K562 (cell line): ENCODE results near the gene TRIP6. TPM values are rescaled to one million over a fixed set of nuclear protein-coding genes. Genes with fewer than 3 reads are reported as not detected.

Source experiments
- ATAC-seq: fragments of 200-7000 bp; cut with Tn5 transposase; 3 replicates; pipeline ENCODE4 v1.9.1; 2020; ENCODE audit warnings: moderate library complexity
- BruUV-seq: library from RNA; stranded (reverse); fragments of 400-500 nt; replicated peaks from 2 replicates; lab custom pipeline; 2021; lab: Mats Ljungman, UMichigan
- CTCF ChIA-PET: fragments of 300-600 bp; formaldehyde crosslinking; extraction: SDS; loops from one replicate; lab custom pipeline; 2021; ENCODE audit warnings: low intra/inter-chr PET ratio; lab: Yijun Ruan, JAX
- POLR2A ChIA-PET: fragments of 300-600, 350-650 bp; sonication (Branson Sonifier 250); formaldehyde crosslinking; extraction: SDS; loops from one replicate; lab custom pipeline; 2021; ENCODE audit warnings: antibody characterized with exemption, inconsistent platforms; lab: Yijun Ruan, JAX
- DNase-seq, 4 experiments: peaks; one replicate each; pipeline versions ENCODE4 v3.0.0 to v3.0.0-alpha.2; 2011 to 2018; ENCODE audit warnings: low spot score in 3 of 4, mixed read lengths in 3 of 4; ENCODE audit errors: extremely low read depth in 1 of 4
- FAIRE-seq: peaks from 2 replicates; lab custom pipeline; 2011; peaks lifted over from hg19 to GRCh38; lab: Jason Lieb, UNC
- H2AFZ ChIP-seq: 2 replicates; pipeline ENCODE4 v1.6.0; 2011; ENCODE audit warnings: low read depth, low read length, control low read depth, inconsistent platforms
- H3K27ac ChIP-seq: fragments of 200-600 bp; 3 replicates; pipeline ENCODE4 v1.8.0; 2011; ENCODE audit warnings: low read depth, mild to moderate bottlenecking, control low read depth, inconsistent platforms, low read length, moderate library complexity, mixed read lengths; ENCODE audit errors: extremely low read depth
- H3K27me3 ChIP-seq, 2 experiments: fragments of 300-600 bp in 1 of 2; 2 replicates in 1 of 2; 3 replicates in 1 of 2; pipeline versions ENCODE4 v1.6.0 to v1.8.0; 2011; ENCODE audit warnings: inconsistent platforms in 2 of 2, low read length in 2 of 2, mild to moderate bottlenecking in 1 of 2, mixed read lengths in 1 of 2, moderate library complexity in 1 of 2; ENCODE audit not compliant: control insufficient read depth in 2 of 2, insufficient read depth in 2 of 2
- H3K36me3 ChIP-seq: fragments of 300-600 bp; 3 replicates; pipeline ENCODE4 v1.8.0; 2011; ENCODE audit warnings: mild to moderate bottlenecking, low read length, inconsistent platforms; ENCODE audit not compliant: control insufficient read depth, insufficient read depth
- H3K4me1 ChIP-seq, 2 experiments: fragments of 200-600 bp in 1 of 2; replicated peaks in 1 of 2; 2 replicates in 1 of 2; 3 replicates in 1 of 2; pipeline versions ENCODE4 v1.5.1 to v1.8.0; 2011; ENCODE audit warnings: inconsistent platforms in 2 of 2, low read length in 2 of 2, mild to moderate bottlenecking in 1 of 2, mixed read lengths in 1 of 2, moderate library complexity in 1 of 2; ENCODE audit not compliant: control insufficient read depth in 2 of 2, insufficient read depth in 2 of 2
- H3K4me2 ChIP-seq: 2 replicates; pipeline ENCODE4 v1.6.1; 2011; ENCODE audit warnings: low read length, control low read depth, inconsistent platforms, mixed read lengths; ENCODE audit not compliant: insufficient read depth
- H3K4me3 ChIP-seq: fragments of 200-600 bp; sonication (generic), shearing (Covaris generic); 2 replicates; pipeline ENCODE4 v1.5.1; 2016; ENCODE audit warnings: control low read depth, inconsistent platforms
- H3K79me2 ChIP-seq: fragments of 200-600 bp; 3 replicates; pipeline ENCODE4 v1.8.0; 2011; ENCODE audit warnings: low read length, inconsistent platforms; ENCODE audit not compliant: control insufficient read depth, insufficient read depth
- H3K9ac ChIP-seq, 2 experiments: 2 replicates each; pipeline versions ENCODE4 v1.6.0 to v1.6.1; 2011; ENCODE audit warnings: low read depth in 2 of 2, low read length in 2 of 2, control low read depth in 1 of 2, inconsistent platforms in 1 of 2, mild to moderate bottlenecking in 1 of 2, mixed read lengths in 1 of 2; ENCODE audit not compliant: insufficient read depth in 1 of 2
- H3K9me1 ChIP-seq: one replicate; pipeline ENCODE4 v1.6.0; 2011; ENCODE audit warnings: inconsistent platforms, mild to moderate bottlenecking, low read length, moderate library complexity; ENCODE audit not compliant: control insufficient read depth, insufficient read depth
- H3K9me3 ChIP-seq: replicated peaks from 2 replicates; pipeline ENCODE4 v1.5.1; 2011; ENCODE audit warnings: low read depth, low read length, inconsistent platforms; ENCODE audit not compliant: control insufficient read depth, insufficient read depth
- H4K20me1 ChIP-seq: replicated peaks from 2 replicates; pipeline ENCODE4 v1.6.1; 2011; ENCODE audit warnings: low read length, inconsistent platforms, mixed read lengths; ENCODE audit not compliant: control insufficient read depth, insufficient read depth
- COPS2 ChIP-seq: fragments of 450-650 bp; conservative IDR thresholded peaks from 2 replicates; pipeline ENCODE4 v1.6.1; 2016; ENCODE audit warnings: mild to moderate bottlenecking, moderate library complexity
- RBM25 ChIP-seq: fragments of 200-400 bp; formaldehyde crosslinking; IDR thresholded peaks from 2 replicates; pipeline ENCODE4 v1.6.1; 2018; ENCODE audit warnings: low read length, low read depth, moderate library complexity; ENCODE audit not compliant: severe bottlenecking
- ZNF239 ChIP-seq: fragments of 250-450 bp; sonication (Bioruptor Pico); IDR thresholded peaks from 2 replicates; pipeline ENCODE4 v1.4.0; 2020; ENCODE audit warnings: mild to moderate bottlenecking
- WGBS: fragments of 100-300 bp; shearing (Covaris generic); methylation state at CpG from one replicate; pipeline ENCODE4 v1.1.6; 2016; ENCODE audit warnings: low coverage, mixed read lengths; ENCODE audit not compliant: insufficient coverage; ENCODE audit errors: missing lambda C conversion rate; 5-methylcytosine and 5-hydroxymethylcytosine counted together
- in situ Hi-C: fragments of 300-500 bp; cut with MboI; formaldehyde crosslinking; loops from 4 replicates; pipeline ENCODE4 v1.15.0; 2018; ENCODE audit warnings: inconsistent platforms, mixed read lengths
- intact Hi-C: fragments of 100-400 bp; cut with micrococcal nuclease; formaldehyde crosslinking; loops from 2 replicates; pipeline ENCODE4 v1.14.2; 2022
- polyA plus RNA-seq, 8 experiments: library from polyadenylated mRNA; depleted of rRNA in 4 of 8; stranded (reverse) in 5 of 8; unstranded in 3 of 8; fragments of >200 nt; fragmentation: Nextera tagmentation in 2 of 8; fragmentation: Illumina TruSeq in 1 of 8; extraction: Ambion mirVana in 2 of 8; extraction: Trizol in 1 of 8; gene quantifications; 2 replicates each; pipeline versions ENCODE4 v1.2.1 to v1.2.3, GENCODE V29; 2011 to 2014; ENCODE audit warnings: inconsistent platforms in 1 of 8, missing spikeins in 1 of 8
- total RNA-seq, 7 experiments: library from RNA; depleted of rRNA in 6 of 7; stranded (reverse); fragments of >200 nt in 6 of 7; fragmentation: Illumina TruSeq in 2 of 7; extraction: Trizol in 2 of 7; gene quantifications; 2 replicates each; pipeline versions ENCODE4 v1.2.1 to v1.2.3, GENCODE V29; 2011 to 2021; ENCODE audit warnings: low replicate concordance in 1 of 7

The TRIP6 gene
- total and polyA plus RNA-seq, 9 of the 15 experiments (the other 6 are each of a cell fraction or from before 2014, with no cell fraction given): 5.9 to 141 (median 54.0) TPM

DNA sequence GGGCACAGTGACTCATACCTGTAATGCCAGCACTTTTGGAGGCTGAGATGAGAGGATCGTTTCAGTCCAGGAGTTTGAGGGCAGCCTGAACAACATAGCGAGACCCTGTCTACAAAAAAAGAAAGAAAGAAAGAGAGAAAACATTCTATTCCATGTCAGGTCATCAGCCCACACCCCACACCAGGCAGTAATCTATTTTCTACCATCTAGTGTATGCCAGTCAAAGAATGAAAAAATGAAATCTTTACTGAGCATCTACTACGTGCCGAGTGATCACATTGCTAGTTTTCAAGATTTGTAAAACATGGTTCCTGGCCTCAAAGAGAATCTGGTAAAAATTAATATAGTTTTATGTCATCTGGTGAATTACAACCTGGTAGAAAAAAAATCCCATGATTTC lies 36.8 kb upstream of the TRIP6 start:
- no TSS peak for BruUV-seq
- DNase-seq (no peak), ATAC-seq (no peak), FAIRE-seq (no peak)
- intact Hi-C loops (no loop called here), in situ Hi-C loops (no loop called here)
- no peak overlapping the region for H2AFZ ChIP-seq
- no peak overlapping the region for H3K4me2 ChIP-seq
- no peak overlapping the region for H3K27ac ChIP-seq
- H3K36me3 ChIP-seq: no peaks in the 10 kb centered on the region; the same call in 2 of the 3 replicates
- no peak overlapping the region for H3K4me3 ChIP-seq
- no peaks in the 10 kb centered on the region for H3K27me3 ChIP-seq
- H4K20me1 ChIP-seq: peaks cover 4% of the 10 kb centered on the region; the same call in 1 of the 2 replicates
- peaks cover 34% of the 10 kb centered on the region for H3K79me2 ChIP-seq
- no peaks in the 10 kb centered on the region for H3K9me1 ChIP-seq
- 69% methylated on average over 4 of the region's 4 CpGs for WGBS
- H3K9me3 ChIP-seq: no peaks in the 10 kb centered on the region
- H3K4me1 ChIP-seq: peaks cover 12 to 47% of the 10 kb centered on the region in 2 experiments; a peak in 4 of 5 replicates
- ChIA-PET POLR2A (no interaction called here), CTCF (no interaction called here)
- H3K9ac ChIP-seq: no peak overlapping the region
- TF ChIP-seq COPS2: no peak
- peak; percentile 80 for TF ChIP-seq RBM25

DNA sequence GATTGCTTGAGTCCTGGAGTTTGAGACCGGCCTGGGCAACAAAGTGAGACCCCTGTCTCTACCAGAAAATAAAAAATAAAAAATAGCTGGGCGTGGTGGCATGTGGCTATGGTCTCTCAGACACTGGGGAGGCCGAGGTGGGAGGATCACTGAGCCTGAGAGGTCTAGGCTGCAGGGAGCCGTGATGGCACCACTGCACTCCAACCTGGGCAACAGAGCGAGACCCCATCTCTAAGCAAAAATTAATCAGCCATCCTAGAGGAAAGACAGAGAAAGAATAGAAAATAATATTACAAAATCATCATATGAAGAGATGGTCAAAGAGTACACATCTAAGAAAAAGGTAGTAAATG lies 34.9 kb upstream of the TRIP6 start:
- Histone ChIP-seq H3K27ac (no peak overlapping the region), H2AFZ (no peak overlapping the region), H3K4me2 (no peak overlapping the region), H3K9me1 (no peaks in the 10 kb centered on the region), H3K9me3 (no peaks in the 10 kb centered on the region), H3K27me3 (no peaks in the 10 kb centered on the region), H3K36me3 (no peaks in the 10 kb centered on the region), H3K79me2 (peaks cover 16% of the 10 kb centered on the region), H4K20me1 (no peaks in the 10 kb centered on the region), H3K4me3 (no peak overlapping the region), H3K4me1 (peaks cover 16 to 55% of the 10 kb centered on the region in 2 experiments; a peak in 3 of 5 replicates), H3K9ac (no peak overlapping the region)
- no TSS peak for BruUV-seq
- intact Hi-C loops: no loop called here
- POLR2A ChIA-PET: interaction anchor here (0.6 to 0.7 kb wide), 2 partner anchors 70 to 312 kb away, joined by 3 read pairs; no protein-coding TSS in a partner anchor
- FAIRE-seq: no peak
- CTCF ChIA-PET: no interaction called here
- in situ Hi-C loops: no loop called here
- no peak for DNase-seq
- no peak for TF ChIP-seq ZNF239 (CRISPR knock-in tag)
- no peak for ATAC-seq
- WGBS: 90% methylated on average over 5 of the region's 5 CpGs
